Osteoblast (primary cell): Measurements from ENCODE around the gene DIAPH3. TPM values are rescaled to one million over a fixed set of nuclear protein-coding genes. Genes with fewer than 3 reads are reported as not detected.

Source experiments
- DNase-seq: peaks from one replicate; pipeline ENCODE4 v3.0.0; 2011; ENCODE audit warnings: low spot score, mixed read lengths; ENCODE audit not compliant: insufficient read length; ENCODE audit errors: missing footprints
- H2AFZ ChIP-seq: 2 replicates; pipeline ENCODE4 v1.6.0; 2011; ENCODE audit warnings: mild to moderate bottlenecking, low read length
- H3K27ac ChIP-seq: 2 replicates; pipeline ENCODE4 v1.5.1; 2011; ENCODE audit warnings: mild to moderate bottlenecking, low read depth, low read length, moderate library complexity
- H3K27me3 ChIP-seq: 2 replicates; pipeline ENCODE4 v1.6.0; 2012; ENCODE audit warnings: mild to moderate bottlenecking, control low read depth, inconsistent platforms, low read length, moderate library complexity; ENCODE audit not compliant: insufficient read depth
- H3K36me3 ChIP-seq: 2 replicates; pipeline ENCODE4 v1.5.1; 2011; ENCODE audit warnings: mild to moderate bottlenecking, low read length, control low read depth, moderate library complexity; ENCODE audit not compliant: insufficient read depth
- H3K4me1 ChIP-seq: 2 replicates; pipeline ENCODE4 v1.5.1; 2011; ENCODE audit warnings: mild to moderate bottlenecking, low read length, control low read depth, moderate library complexity; ENCODE audit not compliant: insufficient read depth
- H3K4me2 ChIP-seq: 2 replicates; pipeline ENCODE4 v1.6.0; 2011; ENCODE audit warnings: mild to moderate bottlenecking, low read length; ENCODE audit not compliant: insufficient read depth
- H3K4me3 ChIP-seq: fragments of 200-600 bp; sonication (generic); 3 replicates; pipeline ENCODE4 v1.5.1; 2012; ENCODE audit warnings: mild to moderate bottlenecking, low read length, inconsistent platforms; ENCODE audit not compliant: insufficient read depth
- H3K79me2 ChIP-seq: 2 replicates; pipeline ENCODE4 v1.6.0; 2012; ENCODE audit warnings: mild to moderate bottlenecking, low read length, control low read depth, inconsistent platforms; ENCODE audit not compliant: insufficient read depth
- H3K9me3 ChIP-seq: 2 replicates; pipeline ENCODE4 v1.5.1; 2011; ENCODE audit warnings: low read depth, low read length, control low read depth
- H4K20me1 ChIP-seq: 2 replicates; pipeline ENCODE4 v1.6.0; 2012; ENCODE audit warnings: mild to moderate bottlenecking, low read length, control low read depth; ENCODE audit not compliant: insufficient read depth
- CTCF ChIP-seq: IDR thresholded peaks from 2 replicates; pipeline ENCODE4 v1.5.1; 2011; ENCODE audit warnings: mild to moderate bottlenecking, low read depth, low read length, moderate library complexity; ENCODE audit errors: extremely low read depth
- total RNA-seq: library from RNA; depleted of rRNA; stranded (reverse); fragments of >200 nt; gene quantifications from 2 replicates; pipeline ENCODE4 v1.2.3, GENCODE V29; 2012

Gene DIAPH3
- total RNA-seq, 1 donor: 8.3 TPM

GRCh38 chr13:60035874-60036273 lies 127.9 kb downstream of the DIAPH3 start:
- Histone ChIP-seq H3K79me2 (peaks cover 2% of the 10 kb centered on the region), H3K27ac (no peak overlapping the region), H3K27me3 (no peaks in the 10 kb centered on the region), H2AFZ (no peak overlapping the region), H3K4me3 (no peak overlapping the region), H3K4me1 (peaks cover 2% of the 10 kb centered on the region), H3K4me2 (no peak overlapping the region), H3K9me3 (no peaks in the 10 kb centered on the region), H3K36me3 (no peaks in the 10 kb centered on the region), H4K20me1 (no peaks in the 10 kb centered on the region)
- TF ChIP-seq CTCF: no peak
- DNase-seq: no peak

DNA sequence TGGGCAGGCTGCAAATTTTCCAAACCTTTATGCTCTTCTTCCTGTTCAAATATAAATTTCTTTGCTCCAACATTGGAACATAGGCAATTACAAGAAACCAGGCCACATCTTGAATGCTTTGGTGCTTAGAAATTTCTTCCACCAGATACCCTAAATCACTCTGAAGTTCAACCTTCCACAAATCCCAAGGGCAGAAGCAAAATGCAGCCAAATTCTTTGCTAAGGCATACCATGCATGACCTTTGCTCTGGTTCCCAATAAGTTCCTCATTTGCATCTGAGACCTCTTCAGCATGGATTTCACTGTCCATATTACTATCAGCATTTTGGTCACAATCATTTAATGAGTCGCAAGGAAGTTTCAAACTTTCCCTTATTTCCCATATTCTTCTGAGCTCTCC lies 130.9 kb downstream of the DIAPH3 start:
- TF ChIP-seq CTCF: no peak

GRCh38 chr13:60028021-60028420 lies 135.7 kb downstream of the DIAPH3 start:
- Histone ChIP-seq H3K27ac (no peak overlapping the region), H2AFZ (no peak overlapping the region), H3K4me1 (peaks cover 2% of the 10 kb centered on the region), H3K4me3 (no peak overlapping the region), H3K9me3 (no peaks in the 10 kb centered on the region), H4K20me1 (no peaks in the 10 kb centered on the region), H3K4me2 (no peak overlapping the region), H3K36me3 (no peaks in the 10 kb centered on the region), H3K27me3 (no peaks in the 10 kb centered on the region), H3K79me2 (peaks cover 14% of the 10 kb centered on the region)
- no peak for TF ChIP-seq CTCF
- no peak for DNase-seq

More for the DNA sequence above, 130.9 kb downstream of the DIAPH3 start:
- no peak overlapping the region for H3K27ac ChIP-seq
- no peak overlapping the region for H3K4me2 ChIP-seq
- no peaks in the 10 kb centered on the region for H3K27me3 ChIP-seq
- no peaks in the 10 kb centered on the region for H4K20me1 ChIP-seq
- H3K4me3 ChIP-seq: no peak overlapping the region
- no peaks in the 10 kb centered on the region for H3K9me3 ChIP-seq
- peaks cover 15% of the 10 kb centered on the region for H3K79me2 ChIP-seq
- H3K36me3 ChIP-seq: no peaks in the 10 kb centered on the region
- DNase-seq: no peak
- H3K4me1 ChIP-seq: peaks cover 2% of the 10 kb centered on the region
- no peak overlapping the region for H2AFZ ChIP-seq

- TF ChIP-seq CTCF: no peak
- Histone ChIP-seq H3K4me1 (no peaks in the 10 kb centered on the region), H3K27me3 (no peaks in the 10 kb centered on the region), H3K9me3 (no peaks in the 10 kb centered on the region), H3K27ac (no peak overlapping the region), H3K4me2 (no peak overlapping the region), H2AFZ (no peak overlapping the region), H3K79me2 (peaks cover 14% of the 10 kb centered on the region), H4K20me1 (no peaks in the 10 kb centered on the region), H3K36me3 (no peaks in the 10 kb centered on the region), H3K4me3 (no peak overlapping the region)
- DNase-seq: no peak
Observed at GRCh38 chr13:60026286-60026685, 137.4 kb downstream of the DIAPH3 start.
